Measurements from ENCODE around the gene GREB1L. TPM values are rescaled to one million over a fixed set of nuclear protein-coding genes. Genes with fewer than 3 reads are reported as not detected.

GREB1L gene
- total and polyA plus RNA-seq, 2 donors (not counting 3 experiments of a cell fraction or from before 2014, with no cell fraction given), result 0.22 to 0.41 TPM

GRCh38 chr18:21363348-21363747 is 121.3 kb downstream of the GREB1L start:
- ChIA-PET POLR2A (no interaction called here), CTCF (interaction anchor here (1.8 kb wide), 1 partner anchor 9 kb away, joined by 4 read pairs; no protein-coding TSS in a partner anchor)
- Histone ChIP-seq H3K9ac (replicated peaks; ENCODE audit: extremely low read depth, insufficient read depth, low read length) (no peak overlapping the region), H3K36me3 (ENCODE audit: control insufficient read depth in 2 of 2, extremely low read depth in 1 of 2, insufficient read depth in 2 of 2, low read length in 2 of 2) (no peaks in the 10 kb centered on the region), H3K27me3 (ENCODE audit: control insufficient read depth in 2 of 2, insufficient read depth in 2 of 2, low read length in 2 of 2) (peaks cover 3 to 4% of the 10 kb centered on the region in 2 experiments), H3K4me3 (replicated peaks in 1 of 3; ENCODE audit: insufficient read depth in 1 of 3, low read depth in 1 of 3, low read length in 3 of 3) (no peak overlapping the region), H3K9me1 (replicated peaks; ENCODE audit: control insufficient read depth, extremely low read depth, insufficient read depth, low read length) (no peaks in the 10 kb centered on the region), H3K79me2 (ENCODE audit: control insufficient read depth, insufficient read depth, low read length) (no peaks in the 10 kb centered on the region), H3K4me1 (ENCODE audit: control insufficient read depth, extremely low read depth, insufficient read depth, low read length) (no peaks in the 10 kb centered on the region), H4K20me1 (replicated peaks; ENCODE audit: control insufficient read depth, extremely low read depth, insufficient read depth, low read length) (no peaks in the 10 kb centered on the region), H3K9me3 (replicated peaks; ENCODE audit: control insufficient read depth, insufficient read depth, low read length) (no peaks in the 10 kb centered on the region), H3K4me2 (ENCODE audit: insufficient read depth, low read length) (no peak overlapping the region), H3K27ac (ENCODE audit: insufficient read depth, low read depth, low read length) (no peak overlapping the region), H2AFZ (ENCODE audit: low read depth, low read length) (no peak overlapping the region)
- no TSS peak for BruUV-seq (replicated peaks)
- no peak for TF ChIP-seq POLR2AphosphoS5 (IDR thresholded peaks at IDR 0.05; ENCODE audit: insufficient read depth, low read depth, low read length)
- TF ChIP-seq, protein P1, sequence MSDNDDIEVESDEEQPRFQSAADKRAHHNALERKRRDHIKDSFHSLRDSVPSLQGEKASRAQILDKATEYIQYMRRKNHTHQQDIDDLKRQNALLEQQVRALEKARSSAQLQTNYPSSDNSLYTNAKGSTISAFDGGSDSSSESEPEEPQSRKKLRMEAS (IDR thresholded peaks at IDR 0.05; ENCODE audit: insufficient read depth, insufficient read length), result no peak
- TF ChIP-seq FOS (IDR thresholded peaks at IDR 0.05; ENCODE audit: borderline replicate concordance, insufficient read depth, low read length), result no peak
- intact Hi-C loops (cut with micrococcal nuclease) (no loop called here), dilution Hi-C loops (cut with MboI; ENCODE audit: extremely low pct_ligation_motif_present, low sequenced_read_pairs) (no loop called here)
- no peak for DNase-seq (ENCODE audit: low read depth, low spot score)
- FAIRE-seq, result no peak

- BruUV-seq (replicated peaks), result no TSS peak
- intact Hi-C loops (cut with micrococcal nuclease), result no loop called here
- no peaks in the 10 kb centered on the region for H3K36me3 ChIP-seq (ENCODE audit: control insufficient read depth in 2 of 2, extremely low read depth in 1 of 2, insufficient read depth in 2 of 2, low read length in 2 of 2)
Observed at GRCh38 chr18:21364471-21364870, 122.4 kb downstream of the GREB1L start.

More at GRCh38 chr18:21364471-21364870, 122.4 kb downstream of the GREB1L start:
- no peaks in the 10 kb centered on the region for H3K4me1 ChIP-seq (ENCODE audit: control insufficient read depth, extremely low read depth, insufficient read depth, low read length)
- no peaks in the 10 kb centered on the region for H3K9me1 ChIP-seq (replicated peaks; ENCODE audit: control insufficient read depth, extremely low read depth, insufficient read depth, low read length)
- H3K79me2 ChIP-seq (ENCODE audit: control insufficient read depth, insufficient read depth, low read length), result no peaks in the 10 kb centered on the region
- no peak overlapping the region for H3K4me3 ChIP-seq (replicated peaks in 1 of 3; ENCODE audit: insufficient read depth in 1 of 3, low read depth in 1 of 3, low read length in 3 of 3)
- ChIA-PET POLR2A (no interaction called here), CTCF (no interaction called here)
- no peak for DNase-seq (ENCODE audit: low read depth, low spot score)
- H4K20me1 ChIP-seq (replicated peaks; ENCODE audit: control insufficient read depth, extremely low read depth, insufficient read depth, low read length), result no peaks in the 10 kb centered on the region
- H3K4me2 ChIP-seq (ENCODE audit: insufficient read depth, low read length), result no peak overlapping the region
- H3K27ac ChIP-seq (ENCODE audit: insufficient read depth, low read depth, low read length), result no peak overlapping the region
- H2AFZ ChIP-seq (ENCODE audit: low read depth, low read length), result no peak overlapping the region
- H3K9ac ChIP-seq (replicated peaks; ENCODE audit: extremely low read depth, insufficient read depth, low read length), result no peak overlapping the region
- dilution Hi-C loops (cut with MboI; ENCODE audit: extremely low pct_ligation_motif_present, low sequenced_read_pairs), result no loop called here
- FAIRE-seq, result no peak
- TF ChIP-seq MYC (IDR thresholded peaks at IDR 0.05; ENCODE audit: low read depth, low read length) (no peak), EZH2 (IDR thresholded peaks at IDR 0.05; ENCODE audit: borderline replicate concordance, low read depth, low read length, severe bottlenecking) (no peak), CTCF (IDR thresholded peaks at IDR 0.05; ENCODE audit: extremely low read depth in 1 of 2, insufficient read depth in 1 of 2, low read depth in 1 of 2, low read length in 2 of 2) (no peak), POLR2AphosphoS5 (IDR thresholded peaks at IDR 0.05; ENCODE audit: insufficient read depth, low read depth, low read length) (no peak)
- H3K27me3 ChIP-seq (ENCODE audit: control insufficient read depth in 2 of 2, insufficient read depth in 2 of 2, low read length in 2 of 2), result peaks cover 3 to 4% of the 10 kb centered on the region in 2 experiments
- no peaks in the 10 kb centered on the region for H3K9me3 ChIP-seq (replicated peaks; ENCODE audit: control insufficient read depth, insufficient read depth, low read length)
